ENCODE results near the gene MMD.
"Not testable (repeated sequence)": the region's sequence is repeated elsewhere in the genome, so short reads cannot be mapped to it uniquely, and the experiment has no call there.

MMD gene

DNA sequence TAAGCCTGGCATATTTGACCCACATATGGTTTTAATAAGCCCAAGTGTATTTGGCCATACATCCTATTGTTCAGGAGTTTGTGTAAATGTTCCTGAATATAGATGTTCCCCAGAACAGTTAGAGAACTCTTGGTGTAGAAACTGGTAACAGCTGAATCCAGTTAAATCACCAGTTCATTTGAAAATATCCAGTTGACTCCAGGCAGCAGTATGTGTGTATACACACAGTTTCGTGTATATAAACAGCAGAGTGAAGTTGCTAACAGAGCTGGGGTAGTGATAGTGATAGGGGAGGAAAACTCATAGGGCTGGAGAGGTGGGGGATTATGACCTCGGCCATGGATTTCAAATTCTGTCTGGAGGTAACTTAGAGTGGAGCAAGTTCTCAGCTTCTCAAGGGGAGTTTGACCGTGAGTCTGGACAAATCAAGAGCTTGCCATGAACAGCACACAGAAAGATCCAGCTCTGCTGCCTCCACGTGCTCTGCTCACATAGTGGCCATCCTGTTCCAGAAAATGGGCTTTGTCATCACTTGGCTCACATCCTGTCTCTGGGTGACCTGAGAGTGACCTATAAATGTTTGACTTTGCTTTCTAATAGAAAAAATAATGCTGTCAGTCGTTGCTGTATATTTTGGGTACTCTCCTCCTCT, 30.6 kb upstream of the MMD start:
- H3K4me3 ChIP-seq (ENCODE audit: low read depth, low read length) = no peak overlapping the region
- ChIA-PET CTCF (interaction anchor here (1.6 kb wide), 1 partner anchor 62 kb away, joined by 4 read pairs; no protein-coding TSS in a partner anchor), POLR2A (no interaction called here)
- no peak for TF ChIP-seq CTCF (IDR thresholded peaks at IDR 0.05; ENCODE audit: insufficient read depth, low read length, missing control alignments)
- DNase-seq (ENCODE audit: low read depth, low spot score) = no peak

DNA sequence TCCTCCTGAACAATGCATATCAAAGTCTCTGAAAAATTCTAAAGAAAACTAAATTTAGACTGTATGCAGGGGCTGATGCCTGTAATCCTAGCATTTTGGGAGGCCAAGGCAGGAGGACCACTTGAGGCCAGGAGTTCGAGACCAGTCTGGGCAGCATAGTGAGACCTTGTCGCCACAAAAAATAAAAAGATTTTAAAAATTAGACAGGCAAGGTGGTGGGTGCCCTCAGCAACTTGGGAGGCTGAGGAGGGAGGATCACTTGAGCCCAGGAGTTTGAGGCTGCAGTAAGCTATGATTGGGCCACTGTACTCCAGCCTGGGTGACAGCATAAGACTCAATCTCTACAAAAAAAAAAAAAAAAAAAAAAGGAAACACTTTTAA, 30.1 kb upstream of the MMD start:
- no peak for TF ChIP-seq CTCF (IDR thresholded peaks at IDR 0.05; ENCODE audit: insufficient read depth, low read length, missing control alignments)
- no peak overlapping the region for H3K4me3 ChIP-seq (ENCODE audit: low read depth, low read length)
- DNase-seq (ENCODE audit: low read depth, low spot score) = no peak
- ChIA-PET CTCF (interaction anchor here (1.6 kb wide), 1 partner anchor 63 kb away, joined by 4 read pairs; no protein-coding TSS in a partner anchor), POLR2A (no interaction called here)

- CTCF ChIA-PET = interaction anchor here (1.6 kb wide), 1 partner anchor 63 kb away, joined by 4 read pairs; no protein-coding TSS in a partner anchor
- DNase-seq (ENCODE audit: low read depth, low spot score) = no peak
- TF ChIP-seq CTCF (IDR thresholded peaks at IDR 0.05; ENCODE audit: insufficient read depth, low read length, missing control alignments) = no peak
- no peak overlapping the region for H3K4me3 ChIP-seq (ENCODE audit: low read depth, low read length)
- POLR2A ChIA-PET = no interaction called here
These were observed 29.6 kb upstream of the MMD start for GRCh38 chr17:55451203-55451641.

DNA sequence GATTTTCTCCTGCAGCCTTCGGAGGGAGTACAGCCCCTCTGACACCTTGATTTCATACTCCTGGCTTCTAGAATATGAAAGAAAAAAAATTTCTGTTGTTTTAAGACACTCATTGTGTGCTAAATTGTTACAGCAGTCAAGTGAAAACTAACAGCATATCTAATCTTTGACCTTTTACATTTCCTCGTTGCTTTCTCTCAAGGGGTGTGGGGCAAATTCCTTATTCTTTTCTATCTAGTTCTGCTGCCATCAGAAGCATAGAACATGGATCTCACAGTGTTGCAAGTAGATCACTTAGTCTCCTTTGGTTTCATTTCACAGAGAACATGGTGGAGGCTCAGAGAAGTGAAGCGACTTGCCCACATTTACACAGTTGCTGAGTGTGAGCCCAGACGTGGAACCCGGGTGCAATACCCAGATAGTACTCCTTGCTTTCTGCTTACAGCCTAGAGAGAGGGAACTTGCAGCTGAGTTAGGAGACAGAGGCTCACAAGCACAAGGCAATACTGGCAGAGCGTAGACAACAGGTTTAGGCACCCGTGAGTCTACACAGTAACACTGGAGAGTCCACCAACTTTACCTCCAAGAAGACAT, 28.7 kb upstream of the MMD start:
- TF ChIP-seq CTCF (IDR thresholded peaks at IDR 0.05; ENCODE audit: insufficient read depth, low read length, missing control alignments) = no peak
- POLR2A ChIA-PET = no interaction called here
- H3K4me3 ChIP-seq (ENCODE audit: low read depth, low read length) = no peak overlapping the region
- CTCF ChIA-PET = no interaction called here
- no peak for DNase-seq (ENCODE audit: low read depth, low spot score)

DNA sequence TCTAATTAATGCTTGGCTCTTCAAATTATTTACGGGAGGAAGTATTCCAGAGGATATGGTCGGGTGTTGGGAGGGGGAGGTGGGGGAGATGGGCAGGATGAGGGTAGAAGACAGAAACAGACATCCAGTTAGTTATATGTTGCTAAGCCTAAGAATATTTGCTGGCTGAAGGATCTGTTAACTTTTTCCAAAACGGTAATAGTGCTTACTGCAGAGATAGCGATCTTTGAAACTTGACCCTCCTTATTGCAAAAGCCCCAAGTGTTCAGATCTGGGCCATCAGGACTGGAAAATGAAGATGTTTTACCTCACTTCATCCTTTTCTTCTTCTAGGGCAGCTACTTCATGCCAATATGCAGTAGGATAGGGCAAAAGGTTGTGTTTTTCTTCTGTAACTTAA, 27.0 kb upstream of the MMD start:
- ChIA-PET CTCF (interaction anchor here (1.2 to 1.5 kb wide), 2 partner anchors 78 to 1332 kb away, joined by 3 to 4 read pairs; no protein-coding TSS in a partner anchor), POLR2A (no interaction called here)
- no peak for TF ChIP-seq CTCF (IDR thresholded peaks at IDR 0.05; ENCODE audit: insufficient read depth, low read length, missing control alignments)
- no peak overlapping the region for H3K4me3 ChIP-seq (ENCODE audit: low read depth, low read length)
- no peak for DNase-seq (ENCODE audit: low read depth, low spot score)

DNA sequence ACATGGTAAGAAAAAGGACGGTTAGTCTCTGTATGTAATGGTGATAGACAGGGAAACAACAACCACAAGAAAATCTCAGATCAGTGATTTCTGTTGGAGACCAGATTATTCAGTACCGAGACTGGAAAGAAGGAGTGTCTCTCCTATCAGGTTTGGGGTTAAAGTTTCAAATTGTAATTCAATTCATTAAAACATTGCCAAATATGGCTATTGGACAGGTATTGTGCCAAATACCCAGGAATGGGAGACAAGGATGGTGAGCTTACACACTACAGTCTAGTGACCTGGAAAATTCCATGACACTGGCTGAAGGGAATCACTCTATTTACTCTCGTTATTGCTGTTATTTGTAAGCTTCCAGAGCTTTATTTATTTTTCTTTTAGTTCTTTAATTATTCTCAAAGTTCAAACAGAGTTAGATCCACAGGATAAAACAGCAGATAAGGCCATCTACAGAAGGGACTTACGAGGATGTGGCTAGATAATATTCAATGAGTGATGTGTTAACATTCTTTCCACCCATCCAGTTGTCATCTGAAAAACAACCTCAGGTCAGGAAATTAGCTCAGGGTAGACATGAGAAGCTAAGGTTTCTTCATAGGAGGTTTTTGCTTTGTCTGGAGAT, 25.1 kb upstream of the MMD start:
- CTCF ChIA-PET = interaction anchor here (1.0 to 1.5 kb wide), 3 partner anchors 9 to 68 kb away, joined by 3 to 4 read pairs (median 3); no protein-coding TSS in a partner anchor

GRCh38 chr17:55446004-55446403, 24.4 kb upstream of the MMD start:
- H3K4me3 ChIP-seq (ENCODE audit: low read depth, low read length); DNase-seq (ENCODE audit: low read depth, low spot score); POLR2A ChIA-PET: not testable (repeated sequence)
- CTCF ChIA-PET = interaction anchor here (1.0 to 1.5 kb wide), 2 partner anchors 11 to 68 kb away, joined by 3 to 4 read pairs; no protein-coding TSS in a partner anchor

More for the DNA sequence above, 25.1 kb upstream of the MMD start:
- no peak for TF ChIP-seq CTCF (IDR thresholded peaks at IDR 0.05; ENCODE audit: insufficient read depth, low read length, missing control alignments)
- no peak for DNase-seq (ENCODE audit: low read depth, low spot score)
- H3K4me3 ChIP-seq (ENCODE audit: low read depth, low read length) = no peak overlapping the region
- POLR2A ChIA-PET = no interaction called here

Data from AG04449 (cell line).